Stimulated activated CD4-positive, alpha-beta T cell treated with anti-CD3 and anti-CD28 coated beads, Interleukin-15, amount 100 ng/mL, for 1 hour (primary cell): ENCODE measurements around the gene IL1F10.

Source experiments
- DNase-seq, 2 donors: peaks; one replicate each; pipeline ENCODE4 v3.0.0-alpha.2; 2020; ENCODE audit warnings: low read depth in 1 of 2, low spot score in 1 of 2

Gene IL1F10

GRCh38 chr2:113111823-113112287 lies 44.1 kb downstream of the IL1F10 start:
- no peak for DNase-seq

DNA sequence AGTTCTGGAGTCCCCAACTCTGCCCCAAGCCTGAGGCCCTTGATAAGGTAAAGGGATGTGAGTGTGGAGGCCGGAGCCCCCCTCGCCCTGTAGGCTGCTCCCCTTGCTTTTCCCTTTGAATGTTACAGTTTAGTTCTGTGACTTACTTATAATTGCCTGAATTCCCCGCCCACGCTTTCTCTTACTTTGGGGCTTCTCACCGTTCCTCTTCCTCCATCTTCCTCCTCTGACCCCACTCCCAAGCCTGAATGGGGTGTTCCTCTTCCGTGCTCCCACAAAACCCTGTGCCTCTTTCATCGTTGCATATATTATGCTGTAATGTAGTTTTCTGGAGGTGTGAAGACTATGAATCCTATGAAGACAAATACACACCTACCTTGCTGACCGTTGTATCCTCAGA lies 44.7 kb downstream of the IL1F10 start:
- DNase-seq = no peak

- DNase-seq = no peak
These were observed 45.1 kb downstream of the IL1F10 start for GRCh38 chr2:113112871-113113270.

- no peak for DNase-seq
These were observed 46.0 kb downstream of the IL1F10 start for GRCh38 chr2:113113807-113114206.

DNA sequence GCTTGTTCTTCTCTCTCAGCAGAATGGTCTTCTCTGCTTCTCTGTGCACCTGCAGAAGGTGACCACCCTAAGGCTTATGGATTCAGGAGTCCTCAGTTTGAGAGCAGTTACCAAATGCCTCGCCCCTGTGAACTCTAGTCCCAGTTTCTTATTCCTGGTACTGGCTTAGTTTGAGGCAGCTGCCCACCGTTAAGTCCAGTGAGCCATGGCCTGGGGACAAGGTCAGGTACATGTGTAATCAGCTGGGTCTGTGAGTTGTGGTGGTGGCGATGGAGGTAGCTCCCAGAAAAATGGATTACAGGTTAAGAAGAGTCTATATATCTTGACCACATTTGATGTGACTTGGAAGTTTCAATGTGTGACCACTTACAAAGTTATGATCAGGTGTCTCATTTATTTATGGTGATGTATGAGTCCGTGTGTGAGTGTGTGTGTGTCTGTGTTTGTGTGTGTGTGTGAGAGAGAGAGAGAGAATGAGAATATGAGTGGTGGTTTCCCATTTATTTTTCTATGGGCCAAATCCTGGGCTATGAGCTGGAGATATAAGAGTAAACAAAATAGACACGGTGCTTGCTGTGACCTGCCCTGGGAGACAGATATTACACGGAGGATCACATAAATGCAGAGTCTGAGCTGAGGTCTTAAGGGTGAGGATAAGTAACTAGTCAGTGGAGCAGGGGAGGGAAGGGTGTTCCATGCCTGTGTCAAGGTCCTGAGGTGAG lies 46.6 kb downstream of the IL1F10 start:
- no peak for DNase-seq

- DNase-seq = no peak
These were observed 47.2 kb downstream of the IL1F10 start for GRCh38 chr2:113114996-113115395.

- no peak for DNase-seq
These were observed 48.6 kb downstream of the IL1F10 start for GRCh38 chr2:113116100-113116958.

DNA sequence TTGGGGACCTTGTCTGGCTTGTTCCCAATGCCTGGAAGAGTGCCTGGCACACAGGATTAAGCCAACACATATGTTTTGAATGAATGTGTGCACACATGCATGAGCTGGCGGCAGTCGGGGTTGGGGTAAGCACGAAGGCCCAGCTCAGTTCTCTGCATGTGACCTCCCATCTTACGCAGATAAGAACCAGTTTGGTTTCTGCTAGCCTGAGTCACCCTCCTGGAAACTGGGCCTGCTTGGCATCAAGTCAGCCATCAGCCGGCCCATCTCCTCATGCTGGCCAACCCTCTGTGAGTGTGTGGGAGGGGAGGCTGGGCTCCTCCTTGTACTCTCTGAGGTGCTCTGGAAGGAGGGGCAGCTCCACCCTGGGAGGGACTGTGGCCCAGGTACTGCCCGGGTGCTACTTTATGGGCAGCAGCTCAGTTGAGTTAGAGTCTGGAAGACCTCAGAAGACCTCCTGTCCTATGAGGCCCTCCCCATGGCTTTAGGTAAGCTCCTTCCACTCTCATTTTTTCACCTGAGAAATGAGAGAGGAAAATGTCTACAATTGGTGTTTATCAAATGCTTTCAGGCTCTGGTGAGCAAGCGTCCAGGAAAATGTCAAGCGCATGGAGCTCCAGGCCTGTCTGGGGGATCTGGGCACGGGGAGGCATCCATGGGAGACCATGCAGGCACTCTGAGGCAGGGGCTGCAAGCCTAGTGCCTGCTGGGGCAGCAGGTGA lies 49.9 kb downstream of the IL1F10 start:
- DNase-seq = no peak

GRCh38 chr2:113118263-113118657 lies 50.5 kb downstream of the IL1F10 start:
- DNase-seq = no peak

GRCh38 chr2:113119111-113119510 lies 51.3 kb downstream of the IL1F10 start:
- DNase-seq = no peak

- no peak for DNase-seq
These were observed 53.1 kb downstream of the IL1F10 start for GRCh38 chr2:113120861-113121260.

- no peak for DNase-seq
These were observed 54.6 kb downstream of the IL1F10 start for GRCh38 chr2:113122364-113122763.

DNA sequence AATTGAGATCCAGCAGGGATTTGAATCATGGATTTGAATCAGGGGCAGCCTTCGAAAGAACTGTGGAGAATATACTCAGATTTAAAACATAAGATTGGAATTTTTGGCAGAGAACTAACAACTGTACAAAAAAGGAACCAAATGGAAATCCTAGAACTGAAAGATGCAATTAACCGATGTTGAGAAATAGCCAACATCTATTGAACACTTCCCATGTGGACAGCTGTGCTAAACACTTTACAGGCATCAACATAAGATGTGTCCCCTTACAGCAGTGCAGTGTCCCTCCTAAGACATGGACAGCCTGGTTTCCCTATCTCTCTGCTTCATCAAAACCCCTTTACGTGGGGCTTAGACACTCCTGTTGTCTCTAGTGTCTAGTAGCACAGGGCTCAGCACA lies 56.0 kb downstream of the IL1F10 start:
- no peak for DNase-seq

DNA sequence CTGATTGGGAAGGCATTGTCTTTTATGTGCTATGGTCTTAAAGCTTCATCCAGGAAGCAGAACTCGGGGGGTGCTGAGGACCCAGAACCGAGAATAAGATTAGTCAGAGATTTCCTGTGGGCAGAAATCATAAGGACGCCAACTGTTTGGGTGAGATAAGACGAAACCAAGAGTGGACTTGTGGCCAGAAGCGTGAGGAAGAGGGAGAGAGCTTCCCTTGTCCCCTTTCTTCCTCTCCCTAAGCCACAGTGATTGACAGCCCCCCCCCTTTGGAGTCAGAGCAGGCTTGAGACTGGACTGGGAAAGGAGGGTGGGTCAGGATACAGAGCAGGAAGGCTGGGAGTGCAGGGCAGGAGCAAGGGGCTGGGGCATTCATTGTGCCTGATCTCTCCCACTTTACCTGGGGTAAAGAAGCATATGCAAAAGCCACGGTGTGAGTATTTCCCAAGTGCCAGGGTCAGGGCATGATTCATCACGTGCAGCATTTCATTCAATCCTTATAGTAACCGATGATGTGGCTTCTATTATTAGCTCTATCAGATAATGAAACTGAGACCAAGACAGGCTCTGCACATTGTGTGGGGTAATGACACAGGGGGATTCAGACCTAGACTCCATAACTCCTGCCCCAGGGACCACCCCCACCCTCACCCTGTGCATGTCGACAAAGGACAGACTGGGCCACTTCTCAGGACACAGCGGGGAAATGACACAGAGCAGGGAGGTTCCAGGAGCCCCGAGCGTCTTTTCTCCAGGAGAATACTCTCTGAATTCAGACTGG lies 56.6 kb downstream of the IL1F10 start:
- DNase-seq = no peak
